ENCODE measurements around the gene S100A9. TPM values are rescaled to one million over a fixed set of nuclear protein-coding genes. Genes with fewer than 3 reads are reported as not detected.

S100A9 gene
- total RNA-seq, 1 experiment from 2014 or later: not detected

GRCh38 chr1:153362187-153362775 is 4.6 kb downstream of the S100A9 start:
- no peaks in the 10 kb centered on the region for H3K27me3 ChIP-seq (ENCODE audit: insufficient read depth, low read length)
- no peak overlapping the region for H2BK12ac ChIP-seq (ENCODE audit: insufficient read length, low read depth, low read length)
- Mint-ChIP-seq H3K36me3 (ENCODE audit: insufficient read depth in 1 of 3, low read depth in 3 of 3) (no peaks in the 10 kb centered on the region), H3K4me1 (no peaks in the 10 kb centered on the region), H3K27ac (no peak overlapping the region), H3K9me3 (peaks cover 0 to 6% of the 10 kb centered on the region in 2 experiments; a peak in 1 of 5 replicates), H3K4me3 (no peak overlapping the region), H3K27me3 (ENCODE audit: low read depth) (peaks cover 2% of the 10 kb centered on the region)
- no peak overlapping the region for H4K91ac ChIP-seq (ENCODE audit: insufficient read length, low read depth, low read length)
- H3K79me2 ChIP-seq (ENCODE audit: insufficient read depth, low read length): no peaks in the 10 kb centered on the region
- no peak overlapping the region for H2AFZ ChIP-seq (ENCODE audit: low read length)
- H4K8ac ChIP-seq (replicated peaks; ENCODE audit: insufficient read length, low read depth, low read length): no peak overlapping the region
- no peak overlapping the region for H2BK5ac ChIP-seq (ENCODE audit: insufficient read length, low read length)
- no peak for DNase-seq
- H2AK5ac ChIP-seq (ENCODE audit: insufficient read length, low read length): no peak overlapping the region
- H3K9ac ChIP-seq (ENCODE audit: extremely low read depth, insufficient read length, low read length): no peak overlapping the region
- no peak overlapping the region for H4K5ac ChIP-seq (ENCODE audit: insufficient read length, low read depth, low read length)
- peak overlapping the region; percentile 41; the same call in 1 of the 2 replicates for H3K14ac ChIP-seq (ENCODE audit: insufficient read depth, low read length)
- H3K56ac ChIP-seq (ENCODE audit: insufficient read length, low read depth, low read length): no peak overlapping the region
- no peaks in the 10 kb centered on the region for H3K79me1 ChIP-seq (ENCODE audit: insufficient read depth, low read depth, low read length, poor library complexity, severe bottlenecking)
- H2BK20ac ChIP-seq (ENCODE audit: low read depth, low read length, poor library complexity, severe bottlenecking): no peak overlapping the region
- H3K4me2 ChIP-seq (ENCODE audit: insufficient read depth, insufficient read length, low read length): no peak overlapping the region
- no peak overlapping the region for H3T11ph ChIP-seq (ENCODE audit: low read length)
- no CpG with 5 or more reads among the region's 3 CpGs for WGBS (ENCODE audit: extremely low coverage, insufficient read length, low lambda C conversion rate)
- no peak overlapping the region for H2BK15ac ChIP-seq (ENCODE audit: low read depth, low read length)
- H4K20me1 ChIP-seq (ENCODE audit: control insufficient read depth, insufficient read depth, insufficient read length): no peaks in the 10 kb centered on the region
- no peak overlapping the region for H3K18ac ChIP-seq (ENCODE audit: insufficient read length, low read depth, low read length)
- no peaks in the 10 kb centered on the region for H3K23me2 ChIP-seq (ENCODE audit: insufficient read length, low read depth, low read length, poor library complexity, severe bottlenecking)
- no peak overlapping the region for H3K23ac ChIP-seq (ENCODE audit: insufficient read length, low read depth, low read length)
- H2BK120ac ChIP-seq (ENCODE audit: low read depth, low read length, poor library complexity, severe bottlenecking): no peak overlapping the region
- no peaks in the 10 kb centered on the region for H3K9me3 ChIP-seq (ENCODE audit: control insufficient read depth, low read depth, low read length)
- H3K4me1 ChIP-seq (ENCODE audit: insufficient read depth, low read length): no peaks in the 10 kb centered on the region
- no peak overlapping the region for H3K4ac ChIP-seq (ENCODE audit: low read depth, low read length)
- no peak for TF ChIP-seq CTCF (conservative IDR thresholded peaks at IDR 0.05)
- no peak overlapping the region for H3K27ac ChIP-seq (ENCODE audit: insufficient read length, low read depth, low read length)

Measured in H9 (cell line).